Stimulated activated CD8-positive, alpha-beta memory T cell treated with anti-CD3 and anti-CD28 coated beads, Interleukin-7, amount 100 ng/mL, for 48 hours (primary cell): ENCODE results near the gene GPR119.
"Not testable (repeated sequence)": the region's sequence is repeated elsewhere in the genome, so short reads cannot be mapped to it uniquely, and the experiment has no call there.

Experiments
- DNase-seq, 2 donors: peaks; one replicate each; pipeline ENCODE4 v3.0.0-alpha.2; 2020; ENCODE audit warnings: low read depth in 1 of 2; ENCODE audit errors: extremely low read depth in 1 of 2

Gene GPR119

GRCh38 chrX:130385520-130385919 lies at the start of gene GPR119:
GPR119 (minus strand) TSS chrX:130385674; CDS start chrX:130385447, 227 bp downstream.
- DNase-seq: no peak

- not testable (repeated sequence) for DNase-seq
These were observed 43.8 kb upstream of the GPR119 start for GRCh38 chrX:130429236-130429635.

- DNase-seq: no peak
These were observed 41.1 kb upstream of the GPR119 start for GRCh38 chrX:130426531-130426930.

- DNase-seq: no peak
These were observed 33.8 kb upstream of the GPR119 start for GRCh38 chrX:130419263-130419662.

- no peak for DNase-seq
These were observed 33.3 kb upstream of the GPR119 start for GRCh38 chrX:130418740-130419139.

- DNase-seq: no peak
These were observed 32.6 kb upstream of the GPR119 start for GRCh38 chrX:130418066-130418465.

- DNase-seq: no peak
These were observed 31.3 kb upstream of the GPR119 start for GRCh38 chrX:130416785-130417184.

GRCh38 chrX:130415201-130415600 lies 29.7 kb upstream of the GPR119 start:
- no peak for DNase-seq

GRCh38 chrX:130414800-130415199 lies 29.3 kb upstream of the GPR119 start:
- no peak for DNase-seq

GRCh38 chrX:130413415-130413814 lies 27.9 kb upstream of the GPR119 start:
- DNase-seq: no peak

- DNase-seq: no peak
These were observed 16.8 kb upstream of the GPR119 start for GRCh38 chrX:130402208-130402684.

GRCh38 chrX:130401415-130402207 lies 16.1 kb upstream of the GPR119 start, which contains the start of gene RBMX2:
RBMX2 (plus strand) TSS chrX:130401987; CDS start chrX:130402033, 46 bp downstream.
- peak; percentile 37 for DNase-seq

GRCh38 chrX:130395341-130395740 lies 9.9 kb upstream of the GPR119 start:
- DNase-seq: no peak

- no peak for DNase-seq
These were observed 8.1 kb upstream of the GPR119 start for GRCh38 chrX:130393451-130394074.

- DNase-seq: no peak
These were observed 934 bp upstream of the GPR119 start for GRCh38 chrX:130386408-130386808.

- no peak for DNase-seq
These were observed 7.3 kb downstream of the GPR119 start for GRCh38 chrX:130378024-130378669.

GRCh38 chrX:130376077-130376476 lies 9.4 kb downstream of the GPR119 start:
- DNase-seq: no peak

- not testable (repeated sequence) for DNase-seq
These were observed 33.4 kb downstream of the GPR119 start for GRCh38 chrX:130352050-130352449.

GRCh38 chrX:130351567-130351966 lies 33.9 kb downstream of the GPR119 start:
- DNase-seq: no peak

- DNase-seq: no peak
These were observed 38.2 kb downstream of the GPR119 start for GRCh38 chrX:130347321-130347720.

- no peak for DNase-seq
These were observed 42.1 kb downstream of the GPR119 start for GRCh38 chrX:130343411-130343810.

GRCh38 chrX:130340271-130340670 lies 45.2 kb downstream of the GPR119 start:
- no peak for DNase-seq
